Mucosa of stomach (tissue), 1 donor: ENCODE results near the gene MMP14.
A peak's percentile ranks its signal among the peaks of the same experiment; 100 is the strongest.
"Not testable (repeated sequence)": the region's sequence is repeated elsewhere in the genome, so short reads cannot be mapped to it uniquely, and the experiment has no call there.

Source experiments
- H3K27me3 ChIP-seq: one replicate; pipeline ENCODE4 v1.7.0; 2013; ENCODE audit warnings: mild to moderate bottlenecking, low read length; ENCODE audit not compliant: control insufficient read depth, insufficient read depth
- H3K36me3 ChIP-seq: one replicate; pipeline ENCODE4 v1.7.0; 2013; ENCODE audit warnings: low read length; ENCODE audit not compliant: control insufficient read depth, insufficient read depth
- H3K4me1 ChIP-seq: one replicate; pipeline ENCODE4 v1.7.0; 2013; ENCODE audit warnings: mild to moderate bottlenecking, low read length; ENCODE audit not compliant: control insufficient read depth, insufficient read depth
- H3K4me3 ChIP-seq: one replicate; pipeline ENCODE4 v1.7.0; 2013; ENCODE audit warnings: low read length
- H3K9ac ChIP-seq: one replicate; pipeline ENCODE4 v1.7.0; 2013; ENCODE audit warnings: mild to moderate bottlenecking, low read length, moderate library complexity
- H3K9me3 ChIP-seq: one replicate; pipeline ENCODE4 v1.7.0; 2013; ENCODE audit warnings: mild to moderate bottlenecking, low read length, moderate library complexity; ENCODE audit not compliant: control insufficient read depth
- donor health status: Pancreatic carcinoma.

The MMP14 gene

GRCh38 chr14:22802860-22803686 lies 33.3 kb upstream of the MMP14 start:
- Histone ChIP-seq H3K9ac (no peak overlapping the region), H3K4me3 (no peak overlapping the region), H3K27me3 (no peaks in the 10 kb centered on the region), H3K36me3 (no peaks in the 10 kb centered on the region), H3K4me1 (peaks cover 4% of the 10 kb centered on the region), H3K9me3 (no peaks in the 10 kb centered on the region)

GRCh38 chr14:22803687-22803974 lies 32.8 kb upstream of the MMP14 start:
- no peaks in the 10 kb centered on the region for H3K9me3 ChIP-seq
- peaks cover 4% of the 10 kb centered on the region for H3K4me1 ChIP-seq
- no peaks in the 10 kb centered on the region for H3K36me3 ChIP-seq
- H3K27me3 ChIP-seq = no peaks in the 10 kb centered on the region
- no peak overlapping the region for H3K9ac ChIP-seq
- no peak overlapping the region for H3K4me3 ChIP-seq

GRCh38 chr14:22805235-22805634 lies 31.1 kb upstream of the MMP14 start:
- H3K4me3 ChIP-seq, H3K9ac ChIP-seq, H3K36me3 ChIP-seq, H3K27me3 ChIP-seq, H3K4me1 ChIP-seq, H3K9me3 ChIP-seq: not testable (repeated sequence)

GRCh38 chr14:22807432-22808087 lies 28.8 kb upstream of the MMP14 start:
- Histone ChIP-seq H3K4me3 (no peak overlapping the region), H3K9ac (no peak overlapping the region)

GRCh38 chr14:22808388-22809209 lies 27.8 kb upstream of the MMP14 start:
- Histone ChIP-seq H3K36me3 (no peaks in the 10 kb centered on the region), H3K9ac (no peak overlapping the region), H3K9me3 (no peaks in the 10 kb centered on the region), H3K27me3 (no peaks in the 10 kb centered on the region), H3K4me1 (peaks cover 5% of the 10 kb centered on the region), H3K4me3 (no peak overlapping the region)

More at GRCh38 chr14:22807432-22808087, 28.8 kb upstream of the MMP14 start:
- Histone ChIP-seq H3K27me3 (no peaks in the 10 kb centered on the region), H3K4me1 (peaks cover 6% of the 10 kb centered on the region), H3K36me3 (no peaks in the 10 kb centered on the region), H3K9me3 (no peaks in the 10 kb centered on the region)

GRCh38 chr14:22811722-22812121 lies 24.7 kb upstream of the MMP14 start:
- H3K36me3 ChIP-seq = no peaks in the 10 kb centered on the region
- no peaks in the 10 kb centered on the region for H3K27me3 ChIP-seq
- no peak overlapping the region for H3K9ac ChIP-seq
- H3K4me3 ChIP-seq = no peak overlapping the region
- peaks cover 16% of the 10 kb centered on the region for H3K4me1 ChIP-seq
- H3K9me3 ChIP-seq = no peaks in the 10 kb centered on the region

GRCh38 chr14:22812744-22813143 lies 23.6 kb upstream of the MMP14 start:
- no peak overlapping the region for H3K9ac ChIP-seq
- no peak overlapping the region for H3K4me3 ChIP-seq
- no peaks in the 10 kb centered on the region for H3K27me3 ChIP-seq
- H3K9me3 ChIP-seq = no peaks in the 10 kb centered on the region
- no peaks in the 10 kb centered on the region for H3K36me3 ChIP-seq
- H3K4me1 ChIP-seq = peaks cover 20% of the 10 kb centered on the region

- H3K27me3 ChIP-seq = no peaks in the 10 kb centered on the region
- H3K9ac ChIP-seq = no peak overlapping the region
- no peak overlapping the region for H3K4me3 ChIP-seq
Measured at GRCh38 chr14:22813145-22813544, 23.2 kb upstream of the MMP14 start.

GRCh38 chr14:22814373-22814772 lies 22.0 kb upstream of the MMP14 start:
- Histone ChIP-seq H3K36me3 (no peaks in the 10 kb centered on the region), H3K27me3 (no peaks in the 10 kb centered on the region), H3K9ac (no peak overlapping the region), H3K4me1 (peaks cover 36% of the 10 kb centered on the region), H3K4me3 (no peak overlapping the region), H3K9me3 (no peaks in the 10 kb centered on the region)

More at GRCh38 chr14:22813145-22813544, 23.2 kb upstream of the MMP14 start:
- Histone ChIP-seq H3K4me1 (peaks cover 24% of the 10 kb centered on the region), H3K36me3 (no peaks in the 10 kb centered on the region), H3K9me3 (no peaks in the 10 kb centered on the region)

GRCh38 chr14:22814941-22815713 lies 21.3 kb upstream of the MMP14 start, which contains the start of gene SLC7A7:
SLC7A7 (minus strand) TSS chr14:22815435; CDS start chr14:22813398, 2,037 bp downstream.
- Histone ChIP-seq H3K4me1 (peaks cover 41% of the 10 kb centered on the region), H3K36me3 (no peaks in the 10 kb centered on the region), H3K9ac (no peak within 1 kb of the TSS), H3K4me3 (no peak within 1 kb of the TSS), H3K27me3 (no peaks in the 10 kb centered on the region), H3K9me3 (no peaks in the 10 kb centered on the region)

- Histone ChIP-seq H3K36me3 (no peaks in the 10 kb centered on the region), H3K27me3 (no peaks in the 10 kb centered on the region), H3K9me3 (no peaks in the 10 kb centered on the region), H3K9ac (peak overlapping the region; percentile 67), H3K4me3 (peak overlapping the region; percentile 32), H3K4me1 (peaks cover 73% of the 10 kb centered on the region)
Measured at GRCh38 chr14:22819151-22819988, 17.0 kb upstream of the MMP14 start.
